Stimulated activated CD8-positive, alpha-beta memory T cell treated with anti-CD3 and anti-CD28 coated beads, Interleukin-12 subunit alpha, Interleukin-12 subunit beta, amount 100 ng/mL, for 1 hour (primary cell): ENCODE data around the gene SSR1.
"Not testable (repeated sequence)": the region's sequence is repeated elsewhere in the genome, so short reads cannot be mapped to it uniquely, and the experiment has no call there.

Source experiments
- DNase-seq: peaks from one replicate; pipeline ENCODE4 v3.0.0-alpha.2; 2020; ENCODE audit warnings: low read depth

SSR1 gene

GRCh38 chr6:7317538-7317937, 4.5 kb upstream of the SSR1 start:
- DNase-seq = no peak

GRCh38 chr6:7316658-7317533, 3.9 kb upstream of the SSR1 start:
- DNase-seq = no peak

- DNase-seq = no peak
Measured at GRCh38 chr6:7315948-7316365, 3.0 kb upstream of the SSR1 start.

GRCh38 chr6:7315087-7315947, 2.3 kb upstream of the SSR1 start:
- not testable (repeated sequence) for DNase-seq

- DNase-seq = no peak
Measured at GRCh38 chr6:7314414-7314813, 1.4 kb upstream of the SSR1 start.

GRCh38 chr6:7313505-7314165, 636 bp upstream of the SSR1 start:
- DNase-seq = no peak

GRCh38 chr6:7311917-7312615, 933 bp downstream of the SSR1 start:
- no peak for DNase-seq

GRCh38 chr6:7311176-7311575, 1.8 kb downstream of the SSR1 start:
- DNase-seq = no peak

- DNase-seq = no peak
Measured at GRCh38 chr6:7309050-7309449, 3.9 kb downstream of the SSR1 start.

GRCh38 chr6:7307533-7307932, 5.5 kb downstream of the SSR1 start:
- no peak for DNase-seq

GRCh38 chr6:7304821-7305220, 8.2 kb downstream of the SSR1 start:
- DNase-seq = no peak

- no peak for DNase-seq
Measured at GRCh38 chr6:7301702-7302101, 11.3 kb downstream of the SSR1 start.

- DNase-seq = no peak
Measured at GRCh38 chr6:7300926-7301325, 12.1 kb downstream of the SSR1 start.

GRCh38 chr6:7298113-7298512, 14.9 kb downstream of the SSR1 start:
- no peak for DNase-seq

GRCh38 chr6:7296602-7297001, 16.4 kb downstream of the SSR1 start:
- DNase-seq = no peak

- DNase-seq = no peak
Measured at GRCh38 chr6:7295916-7296315, 17.1 kb downstream of the SSR1 start.

- DNase-seq = no peak
Measured at GRCh38 chr6:7292596-7293255, 20.3 kb downstream of the SSR1 start.

GRCh38 chr6:7290079-7290478, 22.9 kb downstream of the SSR1 start:
- no peak for DNase-seq

GRCh38 chr6:7285416-7285815, 27.6 kb downstream of the SSR1 start:
- DNase-seq = no peak

GRCh38 chr6:7283676-7284075, 29.3 kb downstream of the SSR1 start:
- no peak for DNase-seq
